WTC11 (cell line): Measurements from ENCODE around the gene ERVMER34-1. TPM values are rescaled to one million over a fixed set of nuclear protein-coding genes. Genes with fewer than 3 reads are reported as not detected.

ENCODE experiments used
- ATAC-seq: fragments of 200-7000 bp; cut with Tn5 transposase; 2 replicates; pipeline ENCODE4 v1.10.0; 2021; ENCODE audit warnings: mild to moderate bottlenecking, moderate library complexity
- CTCF ChIA-PET: fragments of 300-600 bp; sonication (Branson Sonifier 250); formaldehyde crosslinking; loops from one replicate; lab custom pipeline; 2021; ENCODE audit warnings: antibody characterized with exemption; lab: Charles Lee
- POLR2A ChIA-PET: fragments of 350-600 bp; sonication (Branson Sonifier 250); formaldehyde crosslinking; loops from one replicate; lab custom pipeline; 2021; ENCODE audit warnings: antibody characterized with exemption; lab: Charles Lee
- DNase-seq: peaks from one replicate; pipeline ENCODE4 v3.0.0; 2021; ENCODE audit warnings: low spot score
- H3K27ac Mint-ChIP-seq: 2 replicates; pipeline ENCODE4 v1.8.0; 2021; ENCODE audit warnings: mixed read lengths
- H3K27me3 Mint-ChIP-seq: 2 replicates; pipeline ENCODE4 v1.8.0; 2021; ENCODE audit warnings: low read depth, mild to moderate bottlenecking, moderate library complexity, mixed read lengths
- H3K36me3 Mint-ChIP-seq: 2 replicates; pipeline ENCODE4 v1.8.0; 2021; ENCODE audit warnings: mixed read lengths
- H3K4me1 Mint-ChIP-seq: 2 replicates; pipeline ENCODE4 v1.8.0; 2022; ENCODE audit warnings: mixed read lengths
- H3K4me3 Mint-ChIP-seq: 2 replicates; pipeline ENCODE4 v1.8.0; 2021; ENCODE audit warnings: mild to moderate bottlenecking, moderate library complexity, mixed read lengths
- H3K9me3 Mint-ChIP-seq: 2 replicates; pipeline ENCODE4 v1.8.0; 2021; ENCODE audit warnings: mixed read lengths
- ATF2 ChIP-seq: sonication (generic); formaldehyde crosslinking; IDR thresholded peaks from 2 replicates; pipeline ENCODE4 v1.8.1; 2022; ENCODE audit warnings: low read depth, missing genetic modification reagents, borderline replicate concordance
- ELF4 ChIP-seq: sonication (generic); formaldehyde crosslinking; IDR thresholded peaks from 2 replicates; pipeline ENCODE4 v1.8.1; 2022; ENCODE audit warnings: low read depth, mild to moderate bottlenecking, moderate library complexity, missing genetic modification reagents
- ERG ChIP-seq: fragments of 250-450 bp; sonication (Bioruptor Pico); IDR thresholded peaks from 2 replicates; pipeline ENCODE4 v1.8.0; 2021; ENCODE audit warnings: mild to moderate bottlenecking
- ESRRA ChIP-seq: sonication (generic); formaldehyde crosslinking; IDR thresholded peaks from 2 replicates; pipeline ENCODE4 v1.8.1; 2022; ENCODE audit warnings: mild to moderate bottlenecking, missing genetic modification reagents, borderline replicate concordance
- JAZF1 ChIP-seq: fragments of 250-450 bp; sonication (Bioruptor Pico); IDR thresholded peaks from 2 replicates; pipeline ENCODE4 v1.9.0; 2021; ENCODE audit warnings: moderate library complexity, mild to moderate bottlenecking, inconsistent platforms
- STAT6 ChIP-seq: sonication (generic); formaldehyde crosslinking; conservative IDR thresholded peaks from 2 replicates; pipeline ENCODE4 v1.8.1; 2023; ENCODE audit warnings: mild to moderate bottlenecking, low read depth, missing genetic modification reagents, moderate library complexity
- TEAD4 ChIP-seq: sonication (generic); formaldehyde crosslinking; IDR thresholded peaks from 2 replicates; pipeline ENCODE4 v1.8.0; 2022; ENCODE audit warnings: mild to moderate bottlenecking, missing genetic modification reagents
- ZBTB43 ChIP-seq: sonication (generic); formaldehyde crosslinking; IDR thresholded peaks from 2 replicates; pipeline ENCODE4 v1.8.1; 2023; ENCODE audit warnings: mild to moderate bottlenecking, missing genetic modification reagents
- ZNF232 ChIP-seq: sonication (generic); formaldehyde crosslinking; IDR thresholded peaks from 2 replicates; pipeline ENCODE4 v1.8.0; 2022; ENCODE audit warnings: mild to moderate bottlenecking, missing genetic modification reagents
- ZNF423 ChIP-seq: fragments of 250-450 bp; sonication (Bioruptor Pico); IDR thresholded peaks from 2 replicates; pipeline ENCODE4 v2.1.2; 2022; ENCODE audit warnings: mild to moderate bottlenecking, moderate library complexity
- ZNF671 ChIP-seq: fragments of 250-450 bp; sonication (Bioruptor Pico); IDR thresholded peaks from 2 replicates; pipeline ENCODE4 v1.8.0; 2021; ENCODE audit warnings: mild to moderate bottlenecking
- ZSCAN18 ChIP-seq: fragments of 250-450 bp; sonication (Bioruptor Pico); IDR thresholded peaks from 2 replicates; pipeline ENCODE4 v2.1.2; 2022; ENCODE audit warnings: mild to moderate bottlenecking, moderate library complexity
- total RNA-seq: library from RNA; stranded (reverse); gene quantifications from 3 replicates; pipeline ENCODE4 v1.2.3, GENCODE V29; 2021
- TF ChIP-seq, protein P1 (sequence below): sonication (generic); formaldehyde crosslinking; IDR thresholded peaks from 2 replicates; pipeline ENCODE4 v1.8.0; 2023; ENCODE audit warnings: missing genetic modification reagents
- TF ChIP-seq, protein P2 (sequence below): sonication (generic); formaldehyde crosslinking; conservative IDR thresholded peaks from 2 replicates; pipeline ENCODE4 v1.8.1; 2022; ENCODE audit warnings: mild to moderate bottlenecking, missing genetic modification reagents
- TF ChIP-seq, protein P3 (sequence below): sonication (generic); formaldehyde crosslinking; IDR thresholded peaks from 2 replicates; pipeline ENCODE4 v1.8.1; 2023; ENCODE audit warnings: mild to moderate bottlenecking, moderate library complexity, missing genetic modification reagents
- TF ChIP-seq, protein P4 (sequence below): sonication (generic); formaldehyde crosslinking; IDR thresholded peaks from 2 replicates; pipeline ENCODE4 v1.8.0; 2023; ENCODE audit warnings: missing genetic modification reagents, mild to moderate bottlenecking, borderline replicate concordance

ERVMER34-1 gene
- total RNA-seq, 1 experiment from 2014 or later = 14.6 TPM

- no peak for DNase-seq
- no peak for ATAC-seq
- Mint-ChIP-seq H3K4me3 (no peak overlapping the region), H3K4me1 (peaks cover 15% of the 10 kb centered on the region), H3K36me3 (peaks cover 24% of the 10 kb centered on the region), H3K9me3 (peaks cover 9% of the 10 kb centered on the region), H3K27ac (no peak overlapping the region), H3K27me3 (peaks cover 40% of the 10 kb centered on the region)
- CTCF ChIA-PET = interaction anchor here (1.5 kb wide), 1 partner anchor 115 kb away, joined by 5 read pairs; no protein-coding TSS in a partner anchor
- POLR2A ChIA-PET = no interaction called here
- TF ChIP-seq, protein P1, sequence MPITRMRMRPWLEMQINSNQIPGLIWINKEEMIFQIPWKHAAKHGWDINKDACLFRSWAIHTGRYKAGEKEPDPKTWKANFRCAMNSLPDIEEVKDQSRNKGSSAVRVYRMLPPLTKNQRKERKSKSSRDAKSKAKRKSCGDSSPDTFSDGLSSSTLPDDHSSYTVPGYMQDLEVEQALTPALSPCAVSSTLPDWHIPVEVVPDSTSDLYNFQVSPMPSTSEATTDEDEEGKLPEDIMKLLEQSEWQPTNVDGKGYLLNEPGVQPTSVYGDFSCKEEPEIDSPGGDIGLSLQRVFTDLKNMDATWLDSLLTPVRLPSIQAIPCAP (CRISPR knock-in tag) = no peak
- TF ChIP-seq ZNF423 (CRISPR knock-in tag) = no peak
- TF ChIP-seq, protein P2, sequence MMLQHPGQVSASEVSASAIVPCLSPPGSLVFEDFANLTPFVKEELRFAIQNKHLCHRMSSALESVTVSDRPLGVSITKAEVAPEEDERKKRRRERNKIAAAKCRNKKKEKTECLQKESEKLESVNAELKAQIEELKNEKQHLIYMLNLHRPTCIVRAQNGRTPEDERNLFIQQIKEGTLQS (CRISPR knock-in tag) = no peak
- TF ChIP-seq ESRRA (CRISPR knock-in tag) = no peak
- TF ChIP-seq TEAD4 = no peak
- no peak for TF ChIP-seq JAZF1
- TF ChIP-seq ELF4 (CRISPR knock-in tag) = no peak
- no peak for TF ChIP-seq ZSCAN18 (CRISPR knock-in tag)
- TF ChIP-seq ZNF232 (CRISPR knock-in tag) = no peak
- no peak for TF ChIP-seq STAT6 (CRISPR knock-in tag)
Observed at GRCh38 chr4:52752936-52753335, 1.7 kb upstream of the ERVMER34-1 start.

DNA sequence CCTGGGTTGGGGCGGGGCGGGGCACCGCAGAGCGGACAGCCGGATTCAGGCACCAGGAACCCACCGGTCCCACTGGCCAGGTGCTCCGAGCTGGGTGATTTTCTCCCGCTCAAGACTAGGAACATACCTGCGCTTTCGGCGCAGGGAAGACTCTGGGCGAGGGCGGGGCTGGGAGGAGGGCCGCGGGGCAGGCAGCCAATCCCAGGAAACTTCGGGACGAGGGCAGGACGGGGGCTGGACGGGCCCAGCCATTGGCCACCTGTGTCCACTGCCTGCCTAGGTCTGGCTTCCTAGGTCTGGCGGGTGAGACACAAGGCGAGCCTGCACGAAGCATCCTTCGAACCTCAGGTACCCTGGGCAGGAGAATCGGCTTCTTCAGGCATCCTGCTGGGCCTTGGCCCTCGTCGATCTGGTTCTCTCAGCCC lies 274 bp upstream of the ERVMER34-1 start:
- peak; percentile 97 for ATAC-seq
- H3K27me3 Mint-ChIP-seq = peaks cover 40% of the 10 kb centered on the region
- ChIA-PET CTCF (interaction anchor here (0.5 to 1.5 kb wide), 3 partner anchors 9 to 160 kb away, joined by 3 to 5 read pairs (median 5); no protein-coding TSS in a partner anchor), POLR2A (interaction anchor here (0.6 to 1.0 kb wide), 3 partner anchors 39 to 93 kb away, joined by 3 read pairs; no protein-coding TSS in a partner anchor)
- H3K27ac Mint-ChIP-seq = peak overlapping the region; percentile 57; the same call in 1 of the 2 replicates
- peaks cover 38% of the 10 kb centered on the region for H3K36me3 Mint-ChIP-seq
- peak; percentile 90 for DNase-seq
- peaks cover 6% of the 10 kb centered on the region for H3K9me3 Mint-ChIP-seq
- peak overlapping the region; percentile 70 for H3K4me3 Mint-ChIP-seq
- H3K4me1 Mint-ChIP-seq = peaks cover 15% of the 10 kb centered on the region
- TF ChIP-seq ERG (CRISPR knock-in tag) = no peak
- peak; percentile 79; the same call in 1 of the 2 replicates for TF ChIP-seq ATF2
- TF ChIP-seq, protein P3, sequence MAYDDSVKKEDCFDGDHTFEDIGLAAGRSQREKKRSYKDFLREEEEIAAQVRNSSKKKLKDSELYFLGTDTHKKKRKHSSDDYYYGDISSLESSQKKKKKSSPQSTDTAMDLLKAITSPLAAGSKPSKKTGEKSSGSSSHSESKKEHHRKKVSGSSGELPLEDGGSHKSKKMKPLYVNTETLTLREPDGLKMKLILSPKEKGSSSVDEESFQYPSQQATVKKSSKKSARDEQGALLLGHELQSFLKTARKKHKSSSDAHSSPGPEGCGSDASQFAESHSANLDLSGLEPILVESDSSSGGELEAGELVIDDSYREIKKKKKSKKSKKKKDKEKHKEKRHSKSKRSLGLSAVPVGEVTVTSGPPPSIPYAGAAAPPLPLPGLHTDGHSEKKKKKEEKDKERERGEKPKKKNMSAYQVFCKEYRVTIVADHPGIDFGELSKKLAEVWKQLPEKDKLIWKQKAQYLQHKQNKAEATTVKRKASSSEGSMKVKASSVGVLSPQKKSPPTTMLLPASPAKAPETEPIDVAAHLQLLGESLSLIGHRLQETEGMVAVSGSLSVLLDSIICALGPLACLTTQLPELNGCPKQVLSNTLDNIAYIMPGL (CRISPR knock-in tag) = no peak
- peak; percentile 96 for TF ChIP-seq ZNF232 (CRISPR knock-in tag)
- TF ChIP-seq ZSCAN18 (CRISPR knock-in tag) = no peak
- no peak for TF ChIP-seq ZNF671 (CRISPR knock-in tag)
- TF ChIP-seq ZBTB43 (CRISPR knock-in tag) = peak; percentile 94; the same call in 1 of the 2 replicates
- TF ChIP-seq, protein P4, sequence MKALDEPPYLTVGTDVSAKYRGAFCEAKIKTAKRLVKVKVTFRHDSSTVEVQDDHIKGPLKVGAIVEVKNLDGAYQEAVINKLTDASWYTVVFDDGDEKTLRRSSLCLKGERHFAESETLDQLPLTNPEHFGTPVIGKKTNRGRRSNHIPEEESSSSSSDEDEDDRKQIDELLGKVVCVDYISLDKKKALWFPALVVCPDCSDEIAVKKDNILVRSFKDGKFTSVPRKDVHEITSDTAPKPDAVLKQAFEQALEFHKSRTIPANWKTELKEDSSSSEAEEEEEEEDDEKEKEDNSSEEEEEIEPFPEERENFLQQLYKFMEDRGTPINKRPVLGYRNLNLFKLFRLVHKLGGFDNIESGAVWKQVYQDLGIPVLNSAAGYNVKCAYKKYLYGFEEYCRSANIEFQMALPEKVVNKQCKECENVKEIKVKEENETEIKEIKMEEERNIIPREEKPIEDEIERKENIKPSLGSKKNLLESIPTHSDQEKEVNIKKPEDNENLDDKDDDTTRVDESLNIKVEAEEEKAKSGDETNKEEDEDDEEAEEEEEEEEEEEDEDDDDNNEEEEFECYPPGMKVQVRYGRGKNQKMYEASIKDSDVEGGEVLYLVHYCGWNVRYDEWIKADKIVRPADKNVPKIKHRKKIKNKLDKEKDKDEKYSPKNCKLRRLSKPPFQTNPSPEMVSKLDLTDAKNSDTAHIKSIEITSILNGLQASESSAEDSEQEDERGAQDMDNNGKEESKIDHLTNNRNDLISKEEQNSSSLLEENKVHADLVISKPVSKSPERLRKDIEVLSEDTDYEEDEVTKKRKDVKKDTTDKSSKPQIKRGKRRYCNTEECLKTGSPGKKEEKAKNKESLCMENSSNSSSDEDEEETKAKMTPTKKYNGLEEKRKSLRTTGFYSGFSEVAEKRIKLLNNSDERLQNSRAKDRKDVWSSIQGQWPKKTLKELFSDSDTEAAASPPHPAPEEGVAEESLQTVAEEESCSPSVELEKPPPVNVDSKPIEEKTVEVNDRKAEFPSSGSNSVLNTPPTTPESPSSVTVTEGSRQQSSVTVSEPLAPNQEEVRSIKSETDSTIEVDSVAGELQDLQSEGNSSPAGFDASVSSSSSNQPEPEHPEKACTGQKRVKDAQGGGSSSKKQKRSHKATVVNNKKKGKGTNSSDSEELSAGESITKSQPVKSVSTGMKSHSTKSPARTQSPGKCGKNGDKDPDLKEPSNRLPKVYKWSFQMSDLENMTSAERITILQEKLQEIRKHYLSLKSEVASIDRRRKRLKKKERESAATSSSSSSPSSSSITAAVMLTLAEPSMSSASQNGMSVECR (CRISPR knock-in tag) = peak; percentile 95
